ENCODE results near the gene STK39. TPM values are rescaled to one million over a fixed set of nuclear protein-coding genes. Genes with fewer than 3 reads are reported as not detected.

Gene STK39
- total RNA-seq, 4 donors from 2014 or later = 13.8 to 28.2 (median 18.3) TPM

GRCh38 chr2:168215813-168216212 lies 31.6 kb downstream of the STK39 start:
- WGBS = 74% methylated on average over 1 of the region's 1 CpG
- Histone ChIP-seq H3K4me3 (no peak overlapping the region), H3K27ac (no peak overlapping the region), H3K36me3 (no peaks in the 10 kb centered on the region), H3K27me3 (no peaks in the 10 kb centered on the region), H3K4me1 (peaks cover 9% of the 10 kb centered on the region), H3K9me3 (no peaks in the 10 kb centered on the region)
- DNase-seq (ENCODE audit: low spot score in 2 of 2) = no peak
- TF ChIP-seq POLR2AphosphoS5 (IDR thresholded peaks at IDR 0.05) (no peak), POLR2A (IDR thresholded peaks at IDR 0.05) (no peak), EP300 (IDR thresholded peaks at IDR 0.05) (no peak)
- TF ChIP-seq, protein P1, sequence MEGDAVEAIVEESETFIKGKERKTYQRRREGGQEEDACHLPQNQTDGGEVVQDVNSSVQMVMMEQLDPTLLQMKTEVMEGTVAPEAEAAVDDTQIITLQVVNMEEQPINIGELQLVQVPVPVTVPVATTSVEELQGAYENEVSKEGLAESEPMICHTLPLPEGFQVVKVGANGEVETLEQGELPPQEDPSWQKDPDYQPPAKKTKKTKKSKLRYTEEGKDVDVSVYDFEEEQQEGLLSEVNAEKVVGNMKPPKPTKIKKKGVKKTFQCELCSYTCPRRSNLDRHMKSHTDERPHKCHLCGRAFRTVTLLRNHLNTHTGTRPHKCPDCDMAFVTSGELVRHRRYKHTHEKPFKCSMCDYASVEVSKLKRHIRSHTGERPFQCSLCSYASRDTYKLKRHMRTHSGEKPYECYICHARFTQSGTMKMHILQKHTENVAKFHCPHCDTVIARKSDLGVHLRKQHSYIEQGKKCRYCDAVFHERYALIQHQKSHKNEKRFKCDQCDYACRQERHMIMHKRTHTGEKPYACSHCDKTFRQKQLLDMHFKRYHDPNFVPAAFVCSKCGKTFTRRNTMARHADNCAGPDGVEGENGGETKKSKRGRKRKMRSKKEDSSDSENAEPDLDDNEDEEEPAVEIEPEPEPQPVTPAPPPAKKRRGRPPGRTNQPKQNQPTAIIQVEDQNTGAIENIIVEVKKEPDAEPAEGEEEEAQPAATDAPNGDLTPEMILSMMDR (IDR thresholded peaks at IDR 0.05) = no peak

DNA sequence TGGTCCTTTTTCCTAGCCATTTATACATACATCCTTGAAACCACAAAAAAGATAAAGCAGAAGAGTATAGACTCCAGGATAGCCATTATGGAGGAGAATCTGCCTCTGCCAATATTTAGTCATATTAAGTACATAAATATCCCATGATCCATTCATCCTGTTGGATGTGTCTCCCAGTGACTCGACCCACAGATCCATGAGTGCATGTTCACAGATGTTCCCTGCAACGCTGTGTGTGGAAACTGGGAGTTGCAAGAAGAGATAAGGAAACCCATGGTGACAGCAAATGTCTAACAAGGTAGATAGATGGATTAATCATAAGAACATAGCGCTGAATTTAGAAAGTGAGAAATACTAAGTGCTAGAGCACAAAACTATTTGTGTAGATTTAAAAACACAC lies 34.5 kb downstream of the STK39 start:
- WGBS = 76% methylated on average over 3 of the region's 3 CpGs
- no peaks in the 10 kb centered on the region for H3K27me3 ChIP-seq
- H3K36me3 ChIP-seq = no peaks in the 10 kb centered on the region
- no peak overlapping the region for H3K4me3 ChIP-seq
- DNase-seq (ENCODE audit: low spot score in 2 of 2) = no peak
- no peak overlapping the region for H3K27ac ChIP-seq
- TF ChIP-seq POLR2AphosphoS5 (IDR thresholded peaks at IDR 0.05) = no peak
- TF ChIP-seq, protein P1 (IDR thresholded peaks at IDR 0.05) = no peak
- no peak for TF ChIP-seq EP300 (IDR thresholded peaks at IDR 0.05)
- no peak for TF ChIP-seq POLR2A (IDR thresholded peaks at IDR 0.05)
- no peaks in the 10 kb centered on the region for H3K9me3 ChIP-seq
- peaks cover 15% of the 10 kb centered on the region for H3K4me1 ChIP-seq

DNA sequence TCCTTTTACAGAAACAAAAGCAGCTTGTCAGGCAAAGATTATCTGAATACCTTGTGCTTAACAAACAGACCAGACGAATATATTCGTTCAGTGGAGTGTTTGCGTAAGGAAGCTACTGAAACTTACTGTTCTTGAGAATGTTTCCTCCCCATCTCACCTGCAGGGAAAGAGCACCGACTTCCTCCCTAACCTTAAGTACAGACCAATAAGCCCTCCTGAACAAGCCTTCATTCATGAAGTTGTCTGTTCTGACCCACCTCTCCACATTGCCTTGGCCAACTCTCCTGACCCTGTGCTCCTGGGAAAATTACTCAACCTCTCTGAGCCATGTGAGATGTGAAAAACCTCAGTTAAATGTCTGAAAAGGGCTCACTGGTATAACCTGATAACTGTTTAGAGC lies 35.2 kb downstream of the STK39 start:
- Histone ChIP-seq H3K4me1 (peaks cover 15% of the 10 kb centered on the region), H3K27ac (peak overlapping the region; percentile 45), H3K27me3 (no peaks in the 10 kb centered on the region), H3K9me3 (no peaks in the 10 kb centered on the region), H3K4me3 (no peak overlapping the region), H3K36me3 (no peaks in the 10 kb centered on the region)
- WGBS = 77% methylated on average over 4 of the region's 4 CpGs
- TF ChIP-seq, protein P1 (IDR thresholded peaks at IDR 0.05) = no peak
- TF ChIP-seq EP300 (IDR thresholded peaks at IDR 0.05) (no peak), POLR2AphosphoS5 (IDR thresholded peaks at IDR 0.05) (no peak), POLR2A (IDR thresholded peaks at IDR 0.05) (no peak)
- no peak for DNase-seq (ENCODE audit: low spot score in 2 of 2)

DNA sequence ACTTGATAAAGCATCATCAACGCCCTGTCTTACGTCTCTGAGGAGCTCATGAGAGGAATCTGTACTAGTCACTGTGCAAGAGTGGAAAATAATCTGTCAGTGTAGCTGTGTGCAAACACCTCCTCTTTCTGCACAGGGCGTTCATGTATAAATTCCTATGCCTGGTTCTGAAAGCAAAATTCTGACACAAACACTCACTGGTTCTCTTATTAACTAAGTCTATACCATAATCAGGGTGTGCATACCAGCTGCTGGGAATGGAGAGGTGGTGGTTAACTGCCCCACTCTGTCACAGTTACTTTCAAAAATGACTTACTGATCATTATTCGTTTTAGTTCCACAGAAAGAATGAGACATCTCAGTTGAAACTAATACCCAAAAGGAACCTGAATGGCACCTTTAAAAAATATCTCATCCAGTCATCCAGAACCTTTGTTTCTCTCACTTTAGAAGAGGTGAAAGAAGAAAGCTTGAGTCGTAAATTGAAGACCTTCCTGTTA lies 35.7 kb downstream of the STK39 start:
- Histone ChIP-seq H3K4me3 (no peak overlapping the region), H3K27ac (peak overlapping the region; percentile 45)

DNA sequence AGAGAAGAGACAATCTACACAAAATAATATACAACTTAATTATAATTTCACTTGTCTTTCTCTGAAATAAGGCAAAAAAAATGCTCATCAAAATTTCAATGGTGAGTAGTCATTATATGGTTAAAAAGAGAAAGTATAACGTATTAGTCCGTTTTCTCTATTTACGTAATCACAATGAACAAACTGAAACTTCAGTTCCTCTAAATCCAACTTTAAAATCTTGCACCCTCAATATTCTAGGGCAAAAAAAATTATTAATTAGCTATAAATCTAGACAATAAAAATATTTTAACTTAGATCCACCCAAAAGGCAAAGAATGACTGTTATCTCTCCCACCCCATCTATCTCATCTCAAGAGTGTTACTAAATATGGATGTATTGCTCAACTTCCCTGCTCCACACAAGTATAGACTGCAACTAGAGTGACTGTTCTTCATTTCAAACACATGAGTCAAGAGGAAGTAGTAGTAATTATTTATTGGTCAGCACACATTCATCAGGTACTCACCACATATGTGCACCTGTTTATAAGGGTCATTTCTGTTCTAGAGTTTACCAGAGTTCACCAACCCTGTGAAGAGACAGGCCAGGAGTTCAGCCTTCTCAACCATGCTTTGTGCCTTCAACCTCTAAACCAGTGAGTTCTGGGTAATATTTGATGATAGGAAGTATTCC lies 36.4 kb downstream of the STK39 start:
- Histone ChIP-seq H3K27ac (peak overlapping the region; percentile 45), H3K4me3 (peak overlapping the region; percentile 10), H3K36me3 (no peaks in the 10 kb centered on the region), H3K9me3 (no peaks in the 10 kb centered on the region), H3K4me1 (peaks cover 15% of the 10 kb centered on the region), H3K27me3 (no peaks in the 10 kb centered on the region)
- DNase-seq (ENCODE audit: low spot score in 2 of 2) = no peak
- TF ChIP-seq POLR2AphosphoS5 (IDR thresholded peaks at IDR 0.05) = peak in 1 of 3 donors; percentile 36
- TF ChIP-seq, protein P1 (IDR thresholded peaks at IDR 0.05) = no peak
- no peak for TF ChIP-seq EP300 (IDR thresholded peaks at IDR 0.05)
- TF ChIP-seq POLR2A (IDR thresholded peaks at IDR 0.05) = no peak
- WGBS = 15% methylated on average over 3 of the region's 3 CpGs

More for the DNA sequence above, 35.7 kb downstream of the STK39 start:
- Histone ChIP-seq H3K27me3 (no peaks in the 10 kb centered on the region), H3K36me3 (no peaks in the 10 kb centered on the region), H3K9me3 (no peaks in the 10 kb centered on the region), H3K4me1 (peaks cover 15% of the 10 kb centered on the region)
- no peak for TF ChIP-seq POLR2A (IDR thresholded peaks at IDR 0.05)
- no peak for TF ChIP-seq POLR2AphosphoS5 (IDR thresholded peaks at IDR 0.05)
- TF ChIP-seq EP300 (IDR thresholded peaks at IDR 0.05) = no peak
- TF ChIP-seq, protein P1 (IDR thresholded peaks at IDR 0.05) = no peak
- 77% methylated on average over 5 of the region's 5 CpGs for WGBS
- DNase-seq (ENCODE audit: low spot score in 2 of 2) = no peak
